Calu3 (cell line): ENCODE results near the gene CD2. TPM values are rescaled to one million over a fixed set of nuclear protein-coding genes. Genes with fewer than 3 reads are reported as not detected.

Experiments used
- BruUV-seq: library from RNA; stranded (reverse); fragments of 400-500 nt; replicated peaks from 2 replicates; lab custom pipeline; 2021; lab: Mats Ljungman, UMichigan
- CTCF ChIA-PET: fragments of 300-600 bp; sonication (Branson Sonifier 250); formaldehyde crosslinking; loops from one replicate; lab custom pipeline; 2022; ENCODE audit warnings: antibody characterized with exemption; lab: Charles Lee
- DNase-seq: peaks from one replicate; pipeline ENCODE4 v3.0.0; 2022
- H3K27ac Mint-ChIP-seq: one replicate; pipeline ENCODE4 v1.8.0; 2022; ENCODE audit warnings: mixed read lengths; ENCODE audit not compliant: unreplicated experiment
- H3K27me3 Mint-ChIP-seq: one replicate; pipeline ENCODE4 v1.8.0; 2022; ENCODE audit warnings: mixed read lengths; ENCODE audit not compliant: unreplicated experiment
- H3K36me3 Mint-ChIP-seq: one replicate; pipeline ENCODE4 v1.8.0; 2022; ENCODE audit warnings: mild to moderate bottlenecking, moderate library complexity, mixed read lengths; ENCODE audit not compliant: insufficient read depth, unreplicated experiment
- H3K4me1 Mint-ChIP-seq: one replicate; pipeline ENCODE4 v1.8.0; 2022; ENCODE audit warnings: mild to moderate bottlenecking, low read depth, mixed read lengths; ENCODE audit not compliant: unreplicated experiment
- H3K4me3 Mint-ChIP-seq: one replicate; pipeline ENCODE4 v1.8.0; 2022; ENCODE audit warnings: mild to moderate bottlenecking, low read depth, moderate library complexity, mixed read lengths; ENCODE audit not compliant: unreplicated experiment
- H3K9me3 Mint-ChIP-seq: one replicate; pipeline ENCODE4 v1.8.0; 2022; ENCODE audit warnings: low read depth, mixed read lengths; ENCODE audit not compliant: unreplicated experiment
- CTCF ChIP-seq: fragments of 200-600 bp; IDR thresholded peaks from one replicate; pipeline ENCODE4 v1.8.0; 2022; ENCODE audit warnings: antibody characterized with exemption; ENCODE audit not compliant: unreplicated experiment
- intact Hi-C: fragments of 100-400 bp; cut with micrococcal nuclease; formaldehyde crosslinking; loops from one replicate; pipeline ENCODE4 v1.10.0; 2022; ENCODE audit not compliant: unreplicated experiment
- total RNA-seq: library from RNA; stranded (reverse); gene quantifications from 2 replicates; pipeline ENCODE4 v1.2.3, GENCODE V29; 2022

CD2 gene
- total RNA-seq, 1 experiment from 2014 or later = not detected

- Mint-ChIP-seq H3K27me3 (peaks cover 12% of the 10 kb centered on the region), H3K36me3 (no peaks in the 10 kb centered on the region), H3K9me3 (peaks cover 4% of the 10 kb centered on the region), H3K4me3 (no peak overlapping the region), H3K27ac (no peak overlapping the region), H3K4me1 (no peaks in the 10 kb centered on the region)
- CTCF ChIA-PET = no interaction called here
- intact Hi-C loops = no loop called here
- TF ChIP-seq CTCF = no peak
- no peak for DNase-seq
- BruUV-seq = no TSS peak
Measured at GRCh38 chr1:116738673-116739370, 15.4 kb upstream of the CD2 start.

- intact Hi-C loops = no loop called here
- CTCF ChIA-PET = interaction anchor here (0.6 kb wide), 1 partner anchor 188 kb away, joined by 6 read pairs; no protein-coding TSS in a partner anchor
- H3K27me3 Mint-ChIP-seq = peaks cover 12% of the 10 kb centered on the region
- BruUV-seq = no TSS peak
- no peak for DNase-seq
- H3K4me1 Mint-ChIP-seq = no peaks in the 10 kb centered on the region
- peaks cover 4% of the 10 kb centered on the region for H3K9me3 Mint-ChIP-seq
- TF ChIP-seq CTCF = no peak
- H3K4me3 Mint-ChIP-seq = no peak overlapping the region
- no peaks in the 10 kb centered on the region for H3K36me3 Mint-ChIP-seq
- H3K27ac Mint-ChIP-seq = no peak overlapping the region
Measured at GRCh38 chr1:116739371-116740012, 14.7 kb upstream of the CD2 start.

- intact Hi-C loops = no loop called here
- Mint-ChIP-seq H3K27me3 (peaks cover 12% of the 10 kb centered on the region), H3K27ac (no peak overlapping the region), H3K4me1 (no peaks in the 10 kb centered on the region), H3K4me3 (no peak overlapping the region), H3K9me3 (peaks cover 4% of the 10 kb centered on the region), H3K36me3 (no peaks in the 10 kb centered on the region)
- no TSS peak for BruUV-seq
- CTCF ChIA-PET = interaction anchor here (0.6 kb wide), 1 partner anchor 187 kb away, joined by 6 read pairs; no protein-coding TSS in a partner anchor
- TF ChIP-seq CTCF = no peak
- DNase-seq = no peak
Measured at GRCh38 chr1:116740296-116740695, 13.9 kb upstream of the CD2 start.

- H3K9me3 Mint-ChIP-seq = peaks cover 8% of the 10 kb centered on the region
- CTCF ChIA-PET = no interaction called here
- no TSS peak for BruUV-seq
Measured at GRCh38 chr1:116740746-116741145, 13.5 kb upstream of the CD2 start.

More at GRCh38 chr1:116740746-116741145, 13.5 kb upstream of the CD2 start:
- H3K4me3 Mint-ChIP-seq = no peak overlapping the region
- no peaks in the 10 kb centered on the region for H3K4me1 Mint-ChIP-seq
- peaks cover 12% of the 10 kb centered on the region for H3K27me3 Mint-ChIP-seq
- intact Hi-C loops = no loop called here
- TF ChIP-seq CTCF = no peak
- H3K36me3 Mint-ChIP-seq = no peaks in the 10 kb centered on the region
- H3K27ac Mint-ChIP-seq = no peak overlapping the region
- no peak for DNase-seq
